ENCODE results near the gene PDLIM7.

DNA sequence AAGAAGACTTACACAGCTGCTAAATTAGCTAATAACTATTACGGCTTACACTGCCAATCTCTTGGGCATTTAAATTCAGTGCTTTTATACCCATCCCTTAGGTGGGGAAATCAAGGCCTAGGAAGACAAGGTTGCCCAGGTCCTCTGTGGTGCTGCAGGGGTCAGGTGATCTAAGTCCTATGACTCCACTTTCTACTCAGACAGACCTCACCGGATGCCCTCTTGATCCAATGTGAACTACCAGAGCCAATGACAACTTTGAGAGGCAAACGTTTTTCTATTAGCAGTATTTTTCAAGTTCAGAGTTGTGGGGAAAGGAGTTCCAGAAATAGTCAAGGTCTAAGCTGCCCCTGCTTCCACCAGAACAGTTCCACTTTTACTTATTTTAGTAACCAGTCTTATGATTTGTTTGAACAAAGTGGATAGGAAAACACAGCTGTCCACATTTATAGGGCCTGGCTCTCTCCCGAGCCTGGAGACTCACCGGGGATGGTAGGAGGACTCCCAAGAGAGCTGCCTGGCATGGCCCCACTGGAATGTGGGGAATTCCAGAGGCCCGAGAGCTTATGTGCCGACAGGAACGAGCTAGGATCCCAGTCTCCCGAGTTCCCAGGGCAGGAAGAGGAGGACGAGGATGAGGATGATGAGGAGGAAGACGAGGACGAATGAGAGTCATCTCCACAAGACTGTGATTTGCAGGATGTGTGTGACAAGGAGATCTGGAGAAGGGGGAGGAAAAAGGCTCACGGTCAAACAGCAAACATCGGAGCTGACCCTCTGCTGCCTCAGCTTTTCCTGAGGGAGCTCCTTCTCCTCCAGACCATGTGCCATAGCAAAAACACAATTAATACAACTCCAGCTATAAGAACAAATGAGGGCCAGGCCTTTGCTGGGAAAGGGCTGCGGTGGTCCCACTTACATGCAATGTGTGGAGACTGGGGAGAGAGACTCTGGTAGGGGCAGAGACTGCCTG is 40.3 kb upstream of the PDLIM7 start:
- TF ChIP-seq CTCF (IDR thresholded peaks at IDR 0.05) (no peak), POLR2AphosphoS5 (IDR thresholded peaks at IDR 0.05; ENCODE audit: insufficient read depth in 1 of 2, low read depth in 1 of 2) (peak in 1 of 2 donors; percentile 36)

Measured in vagina (tissue), 2 donors.